Trophoblast cell (in vitro differentiated cells and primary cell): Measurements from ENCODE around the gene RAMP2.

Source experiments
- DNase-seq, 2 donors: peaks; one replicate each; pipeline ENCODE4 v3.0.0-alpha.2; 2016
- H2AFZ ChIP-seq: 2 replicates; pipeline ENCODE4 v1.6.1; 2013; ENCODE audit warnings: low read length, moderate library complexity, mild to moderate bottlenecking; ENCODE audit not compliant: insufficient read depth, poor library complexity
- H2AK5ac ChIP-seq: 2 replicates; pipeline ENCODE4 v1.6.1; 2013; ENCODE audit warnings: mild to moderate bottlenecking, low read length
- H2BK120ac ChIP-seq: 2 replicates; pipeline ENCODE4 v1.6.1; 2013; ENCODE audit warnings: low read length, mild to moderate bottlenecking, moderate library complexity; ENCODE audit not compliant: insufficient read depth, poor library complexity
- H2BK12ac ChIP-seq: 2 replicates; pipeline ENCODE4 v1.6.1; 2013; ENCODE audit warnings: mild to moderate bottlenecking, low read length, moderate library complexity
- H2BK5ac ChIP-seq: 2 replicates; pipeline ENCODE4 v1.6.1; 2013; ENCODE audit warnings: low read length, low read depth, moderate library complexity, mild to moderate bottlenecking; ENCODE audit not compliant: poor library complexity
- H3K14ac ChIP-seq: 2 replicates; pipeline ENCODE4 v1.6.1; 2013; ENCODE audit warnings: mild to moderate bottlenecking, low read length
- H3K18ac ChIP-seq: 2 replicates; pipeline ENCODE4 v1.6.1; 2013; ENCODE audit warnings: mild to moderate bottlenecking, low read length
- H3K23ac ChIP-seq: 2 replicates; pipeline ENCODE4 v1.6.1; 2013; ENCODE audit warnings: low read length
- H3K27ac ChIP-seq: 2 replicates; pipeline ENCODE4 v1.5.1; 2013; ENCODE audit warnings: low read depth, mild to moderate bottlenecking, inconsistent platforms, low read length, moderate library complexity
- H3K27me3 ChIP-seq: 2 replicates; pipeline ENCODE4 v1.6.1; 2013; ENCODE audit warnings: inconsistent platforms, mild to moderate bottlenecking, low read length, moderate library complexity; ENCODE audit not compliant: insufficient read depth
- H3K36me3 ChIP-seq, 2 experiments: 1 replicate in 1 of 2; 2 replicates in 1 of 2; pipeline ENCODE4 v1.6.1; 2013; ENCODE audit warnings: low read length in 2 of 2, mild to moderate bottlenecking in 2 of 2, moderate library complexity in 1 of 2; ENCODE audit not compliant: insufficient read depth in 2 of 2, control insufficient read depth in 1 of 2
- H3K4ac ChIP-seq: 2 replicates; pipeline ENCODE4 v1.6.1; 2013; ENCODE audit warnings: low read depth, mild to moderate bottlenecking, low read length, moderate library complexity
- H3K4me1 ChIP-seq, 2 experiments: 1 replicate in 1 of 2; 2 replicates in 1 of 2; pipeline ENCODE4 v1.6.1; 2013; ENCODE audit warnings: low read length in 2 of 2, mild to moderate bottlenecking in 2 of 2, moderate library complexity in 1 of 2; ENCODE audit not compliant: insufficient read depth in 2 of 2, control insufficient read depth in 1 of 2
- H3K4me2 ChIP-seq: 2 replicates; pipeline ENCODE4 v1.6.1; 2013; ENCODE audit warnings: inconsistent platforms, mild to moderate bottlenecking, low read length, moderate library complexity
- H3K4me3 ChIP-seq: 2 replicates; pipeline ENCODE4 v1.5.1; 2013; ENCODE audit warnings: mild to moderate bottlenecking, low read depth, low read length, inconsistent platforms
- H3K79me1 ChIP-seq: one replicate; pipeline ENCODE4 v1.6.1; 2013; ENCODE audit warnings: low read length
- H3K79me2 ChIP-seq: 2 replicates; pipeline ENCODE4 v1.6.1; 2013; ENCODE audit warnings: low read length, mild to moderate bottlenecking; ENCODE audit not compliant: control insufficient read depth, insufficient read depth, poor library complexity
- H3K9ac ChIP-seq: 2 replicates; pipeline ENCODE4 v1.6.1; 2013; ENCODE audit warnings: mild to moderate bottlenecking, low read length
- H3K9me3 ChIP-seq: 2 replicates; pipeline ENCODE4 v1.6.1; 2013; ENCODE audit warnings: low read depth, mild to moderate bottlenecking, control low read depth, inconsistent platforms, low read length; ENCODE audit not compliant: insufficient read depth
- H4K12ac ChIP-seq: 2 replicates; pipeline ENCODE4 v1.6.1; 2013; ENCODE audit warnings: low read depth, mild to moderate bottlenecking, low read length, moderate library complexity
- H4K8ac ChIP-seq: 2 replicates; pipeline ENCODE4 v1.6.1; 2013; ENCODE audit warnings: low read depth, mild to moderate bottlenecking, low read length, moderate library complexity
- H4K91ac ChIP-seq: one replicate; pipeline ENCODE4 v1.6.1; 2013; ENCODE audit warnings: low read depth, mild to moderate bottlenecking, low read length, moderate library complexity
- WGBS: extraction: QIAGEN DNeasy Blood & Tissue Kit; methylation state at CpG from one replicate; pipeline ENCODE4 v1.1.7; 2013; ENCODE audit warnings: missing lambda C conversion rate; ENCODE audit not compliant: insufficient read length, insufficient coverage; ENCODE audit errors: extremely low coverage; 5-methylcytosine and 5-hydroxymethylcytosine counted together

RAMP2 gene

GRCh38 chr17:42792545-42792944, 31.5 kb downstream of the RAMP2 start:
- H4K12ac ChIP-seq, result no peak overlapping the region
- H3K4me1 ChIP-seq, result peaks cover 0 to 1% of the 10 kb centered on the region in 2 experiments
- H3K9ac ChIP-seq, result no peak overlapping the region
- no peak overlapping the region for H2AK5ac ChIP-seq
- H3K79me1 ChIP-seq, result no peaks in the 10 kb centered on the region
- no peak overlapping the region for H2BK5ac ChIP-seq
- peaks cover 9 to 10% of the 10 kb centered on the region in 2 experiments for H3K36me3 ChIP-seq
- H2BK120ac ChIP-seq, result no peak overlapping the region
- no peak overlapping the region for H3K4me3 ChIP-seq
- WGBS, result no CpG with 5 or more reads among the region's 5 CpGs
- H2AFZ ChIP-seq, result no peak overlapping the region
- H2BK12ac ChIP-seq, result no peak overlapping the region
- H3K27ac ChIP-seq, result no peak overlapping the region
- no peak overlapping the region for H4K8ac ChIP-seq
- no peaks in the 10 kb centered on the region for H3K9me3 ChIP-seq
- no peak overlapping the region for H3K18ac ChIP-seq
- no peaks in the 10 kb centered on the region for H3K27me3 ChIP-seq
- H3K23ac ChIP-seq, result no peak overlapping the region
- H3K4me2 ChIP-seq, result no peak overlapping the region
- no peak overlapping the region for H4K91ac ChIP-seq
- DNase-seq, result no peak
- H3K79me2 ChIP-seq, result no peaks in the 10 kb centered on the region
- H3K14ac ChIP-seq, result no peak overlapping the region
- no peak overlapping the region for H3K4ac ChIP-seq

- Histone ChIP-seq H3K27me3 (no peaks in the 10 kb centered on the region), H3K9ac (no peak overlapping the region), H2AFZ (no peak overlapping the region), H3K18ac (no peak overlapping the region), H3K9me3 (no peaks in the 10 kb centered on the region), H3K79me1 (peaks cover 2% of the 10 kb centered on the region), H3K4ac (no peak overlapping the region), H2BK120ac (no peak overlapping the region), H4K91ac (no peak overlapping the region), H3K36me3 (peaks cover 9 to 10% of the 10 kb centered on the region in 2 experiments), H3K4me3 (no peak overlapping the region), H2BK12ac (no peak overlapping the region), H4K8ac (no peak overlapping the region), H3K4me2 (no peak overlapping the region), H3K23ac (no peak overlapping the region), H2AK5ac (no peak overlapping the region), H2BK5ac (no peak overlapping the region), H3K27ac (no peak overlapping the region), H3K79me2 (peaks cover 3% of the 10 kb centered on the region), H3K14ac (no peak overlapping the region), H3K4me1 (peaks cover 4 to 9% of the 10 kb centered on the region in 2 experiments), H4K12ac (no peak overlapping the region)
- no peak for DNase-seq
- no CpG with 5 or more reads among the region's 4 CpGs for WGBS
Observed at GRCh38 chr17:42795061-42795460, 34.0 kb downstream of the RAMP2 start.

GRCh38 chr17:42795465-42795864, 34.4 kb downstream of the RAMP2 start:
- Histone ChIP-seq H3K4me1 (peaks cover 4 to 9% of the 10 kb centered on the region in 2 experiments), H4K91ac (no peak overlapping the region), H2AK5ac (no peak overlapping the region), H3K18ac (no peak overlapping the region), H4K8ac (no peak overlapping the region), H2BK5ac (no peak overlapping the region), H2BK120ac (no peak overlapping the region), H3K23ac (no peak overlapping the region), H3K4me2 (no peak overlapping the region), H3K4me3 (no peak overlapping the region), H3K36me3 (peaks cover 9 to 10% of the 10 kb centered on the region in 2 experiments), H2AFZ (no peak overlapping the region), H3K27me3 (no peaks in the 10 kb centered on the region), H4K12ac (no peak overlapping the region), H3K79me1 (peaks cover 2% of the 10 kb centered on the region), H3K27ac (no peak overlapping the region), H2BK12ac (no peak overlapping the region), H3K4ac (no peak overlapping the region), H3K79me2 (peaks cover 3% of the 10 kb centered on the region), H3K9ac (no peak overlapping the region), H3K14ac (no peak overlapping the region), H3K9me3 (no peaks in the 10 kb centered on the region)
- WGBS, result no CpG with 5 or more reads among the region's 10 CpGs
- DNase-seq, result no peak

- Histone ChIP-seq H3K27me3 (no peaks in the 10 kb centered on the region), H3K9ac (no peak overlapping the region), H3K9me3 (no peaks in the 10 kb centered on the region), H3K4me2 (no peak overlapping the region), H3K79me1 (peaks cover 2% of the 10 kb centered on the region), H2AFZ (no peak overlapping the region), H3K4me1 (peaks cover 4 to 9% of the 10 kb centered on the region in 2 experiments), H3K36me3 (peaks cover 9 to 10% of the 10 kb centered on the region in 2 experiments), H4K8ac (no peak overlapping the region), H3K4ac (no peak overlapping the region), H3K14ac (no peak overlapping the region), H3K27ac (no peak overlapping the region), H4K12ac (no peak overlapping the region), H2AK5ac (no peak overlapping the region), H3K4me3 (no peak overlapping the region), H3K18ac (no peak overlapping the region), H4K91ac (no peak overlapping the region), H2BK120ac (no peak overlapping the region), H2BK5ac (no peak overlapping the region), H3K23ac (no peak overlapping the region), H2BK12ac (no peak overlapping the region), H3K79me2 (peaks cover 3% of the 10 kb centered on the region)
- no peak for DNase-seq
- WGBS, result no CpG with 5 or more reads among the region's 18 CpGs
Observed at GRCh38 chr17:42796066-42796758, 35.2 kb downstream of the RAMP2 start.
